Measurements from ENCODE around the gene PGA4.
"Not testable (repeated sequence)": the region's sequence is repeated elsewhere in the genome, so short reads cannot be mapped to it uniquely, and the experiment has no call there.

The PGA4 gene

GRCh38 chr11:61222047-61222446 lies at the start of gene PGA4:
Gene PGA4, plus strand, starts transcription at chr11:61222347. Its CDS starts 54 bp downstream, at chr11:61222401.
- not testable (repeated sequence) for H3K9me3 ChIP-seq (ENCODE audit: control insufficient read depth, insufficient read depth, low read length); H3K27ac ChIP-seq (ENCODE audit: low read depth, low read length); H3K27me3 ChIP-seq (ENCODE audit: control insufficient read depth, insufficient read depth, low read length)

DNA sequence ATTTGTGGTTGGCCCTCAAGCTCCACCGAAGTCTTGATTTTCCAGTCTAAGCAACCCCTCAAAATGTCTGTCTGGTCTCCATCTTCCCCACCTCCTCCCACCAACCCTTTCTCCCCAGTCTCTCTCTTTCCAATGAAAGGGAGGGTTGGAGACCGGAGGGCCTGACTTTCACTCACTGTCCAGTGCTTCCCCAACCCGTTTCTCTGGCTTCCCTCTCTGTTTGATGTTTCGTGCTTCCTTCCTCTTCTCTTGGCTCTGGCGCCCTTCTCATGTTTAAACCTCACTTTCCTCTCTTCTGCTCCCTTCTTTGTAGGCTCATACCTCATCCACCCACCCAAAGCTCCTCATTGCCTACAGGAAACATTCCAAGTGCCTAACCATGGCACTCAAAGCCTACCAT lies 49.8 kb upstream of the PGA4 start:
- Histone ChIP-seq H3K4me3 (ENCODE audit: low read depth, low read length) (no peak overlapping the region), H3K27me3 (ENCODE audit: control insufficient read depth, insufficient read depth, low read length) (0 out of 2 replicates have a peak, but pooled peaks cover 6% of the 10 kb centered on the region), H3K9me3 (ENCODE audit: control insufficient read depth, insufficient read depth, low read length) (no peaks in the 10 kb centered on the region; the same call in 1 of the 2 replicates), H3K4me1 (ENCODE audit: control insufficient read depth, insufficient read depth, low read length) (no peaks in the 10 kb centered on the region), H3K9ac (ENCODE audit: low read depth, low read length) (no peak overlapping the region), H3K36me3 (ENCODE audit: control insufficient read depth, insufficient read depth, low read length) (no peaks in the 10 kb centered on the region), H3K27ac (ENCODE audit: low read depth, low read length) (no peak overlapping the region)

More at GRCh38 chr11:61222047-61222446, at the start of gene PGA4:
- H3K4me3 ChIP-seq (ENCODE audit: low read depth, low read length); H3K36me3 ChIP-seq (ENCODE audit: control insufficient read depth, insufficient read depth, low read length); H3K9ac ChIP-seq (ENCODE audit: low read depth, low read length); H3K4me1 ChIP-seq (ENCODE audit: control insufficient read depth, insufficient read depth, low read length): not testable (repeated sequence)

- Histone ChIP-seq H3K27me3 (ENCODE audit: control insufficient read depth, insufficient read depth, low read length) (0 out of 2 replicates have a peak, but pooled peaks cover 6% of the 10 kb centered on the region), H3K9me3 (ENCODE audit: control insufficient read depth, insufficient read depth, low read length) (no peaks in the 10 kb centered on the region), H3K4me3 (ENCODE audit: low read depth, low read length) (no peak overlapping the region), H3K4me1 (ENCODE audit: control insufficient read depth, insufficient read depth, low read length) (no peaks in the 10 kb centered on the region), H3K9ac (ENCODE audit: low read depth, low read length) (no peak overlapping the region), H3K27ac (ENCODE audit: low read depth, low read length) (no peak overlapping the region), H3K36me3 (ENCODE audit: control insufficient read depth, insufficient read depth, low read length) (no peaks in the 10 kb centered on the region)
These were observed 49.3 kb upstream of the PGA4 start for GRCh38 chr11:61172888-61173287.

DNA sequence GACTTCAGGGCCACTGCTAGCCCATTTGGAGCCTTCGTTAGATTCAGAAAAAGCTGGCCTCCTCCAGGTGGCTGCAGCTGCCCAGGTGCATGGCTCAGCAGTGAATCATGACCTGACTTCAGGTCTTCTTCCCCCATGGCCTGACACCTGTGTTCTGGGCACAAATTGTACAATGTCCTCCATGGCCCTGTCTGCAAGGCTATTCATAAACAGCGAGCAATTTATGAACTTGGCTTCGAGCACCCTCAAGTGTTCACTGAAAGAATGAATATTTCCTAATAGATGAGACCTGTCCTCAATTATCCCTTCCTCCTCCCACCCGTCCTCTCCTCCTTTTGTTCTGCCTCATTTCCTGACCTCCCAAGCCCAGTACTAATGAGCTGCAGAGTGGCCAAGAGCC lies 48.7 kb upstream of the PGA4 start:
- Histone ChIP-seq H3K27ac (ENCODE audit: low read depth, low read length) (no peak overlapping the region), H3K36me3 (ENCODE audit: control insufficient read depth, insufficient read depth, low read length) (no peaks in the 10 kb centered on the region), H3K9ac (ENCODE audit: low read depth, low read length) (no peak overlapping the region), H3K4me1 (ENCODE audit: control insufficient read depth, insufficient read depth, low read length) (no peaks in the 10 kb centered on the region), H3K4me3 (ENCODE audit: low read depth, low read length) (no peak overlapping the region), H3K27me3 (ENCODE audit: control insufficient read depth, insufficient read depth, low read length) (0 out of 2 replicates have a peak, but pooled peaks cover 6% of the 10 kb centered on the region), H3K9me3 (ENCODE audit: control insufficient read depth, insufficient read depth, low read length) (no peaks in the 10 kb centered on the region)

GRCh38 chr11:61174273-61174672 lies 47.9 kb upstream of the PGA4 start:
- no peak overlapping the region for H3K4me3 ChIP-seq (ENCODE audit: low read depth, low read length)
- no peak overlapping the region for H3K27ac ChIP-seq (ENCODE audit: low read depth, low read length)
- H3K9me3 ChIP-seq (ENCODE audit: control insufficient read depth, insufficient read depth, low read length) = no peaks in the 10 kb centered on the region
- 0 out of 2 replicates have a peak, but pooled peaks cover 6% of the 10 kb centered on the region for H3K27me3 ChIP-seq (ENCODE audit: control insufficient read depth, insufficient read depth, low read length)
- no peaks in the 10 kb centered on the region for H3K36me3 ChIP-seq (ENCODE audit: control insufficient read depth, insufficient read depth, low read length)
- H3K9ac ChIP-seq (ENCODE audit: low read depth, low read length) = no peak overlapping the region
- no peaks in the 10 kb centered on the region for H3K4me1 ChIP-seq (ENCODE audit: control insufficient read depth, insufficient read depth, low read length)

GRCh38 chr11:61174949-61175348 lies 47.2 kb upstream of the PGA4 start:
- Histone ChIP-seq H3K27me3 (ENCODE audit: control insufficient read depth, insufficient read depth, low read length) (0 out of 2 replicates have a peak, but pooled peaks cover 6% of the 10 kb centered on the region), H3K27ac (ENCODE audit: low read depth, low read length) (no peak overlapping the region), H3K4me3 (ENCODE audit: low read depth, low read length) (no peak overlapping the region), H3K9me3 (ENCODE audit: control insufficient read depth, insufficient read depth, low read length) (no peaks in the 10 kb centered on the region), H3K36me3 (ENCODE audit: control insufficient read depth, insufficient read depth, low read length) (no peaks in the 10 kb centered on the region), H3K4me1 (ENCODE audit: control insufficient read depth, insufficient read depth, low read length) (no peaks in the 10 kb centered on the region), H3K9ac (ENCODE audit: low read depth, low read length) (no peak overlapping the region)

GRCh38 chr11:61176446-61176845 lies 45.7 kb upstream of the PGA4 start:
- Histone ChIP-seq H3K27me3 (ENCODE audit: control insufficient read depth, insufficient read depth, low read length) (0 out of 2 replicates have a peak, but pooled peaks cover 6% of the 10 kb centered on the region), H3K36me3 (ENCODE audit: control insufficient read depth, insufficient read depth, low read length) (no peaks in the 10 kb centered on the region), H3K4me1 (ENCODE audit: control insufficient read depth, insufficient read depth, low read length) (no peaks in the 10 kb centered on the region), H3K4me3 (ENCODE audit: low read depth, low read length) (no peak overlapping the region), H3K9me3 (ENCODE audit: control insufficient read depth, insufficient read depth, low read length) (no peaks in the 10 kb centered on the region), H3K27ac (ENCODE audit: low read depth, low read length) (no peak overlapping the region), H3K9ac (ENCODE audit: low read depth, low read length) (no peak overlapping the region)

DNA sequence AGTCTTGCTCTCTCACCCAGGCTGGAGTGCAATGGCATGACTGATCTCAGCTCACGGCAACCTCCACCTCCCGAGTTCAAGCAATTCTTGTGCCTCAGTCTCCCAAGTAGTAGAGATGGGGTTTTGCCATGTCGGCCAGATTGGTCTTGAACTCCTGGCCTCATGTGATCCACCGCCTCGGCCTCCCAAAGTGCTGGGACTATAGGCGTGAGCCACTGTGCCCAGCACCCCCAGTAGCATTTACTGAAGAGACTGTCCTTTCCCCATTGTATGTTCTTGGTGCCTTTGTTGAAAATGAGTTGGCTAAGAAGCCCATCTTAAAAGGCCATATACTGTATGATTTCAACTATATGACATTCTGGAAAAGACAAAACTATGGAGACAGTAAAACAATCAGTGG lies 41.9 kb upstream of the PGA4 start:
- not testable (repeated sequence) for H3K9ac ChIP-seq (ENCODE audit: low read depth, low read length); H3K27me3 ChIP-seq (ENCODE audit: control insufficient read depth, insufficient read depth, low read length); H3K9me3 ChIP-seq (ENCODE audit: control insufficient read depth, insufficient read depth, low read length); H3K4me3 ChIP-seq (ENCODE audit: low read depth, low read length); H3K36me3 ChIP-seq (ENCODE audit: control insufficient read depth, insufficient read depth, low read length); H3K4me1 ChIP-seq (ENCODE audit: control insufficient read depth, insufficient read depth, low read length); H3K27ac ChIP-seq (ENCODE audit: low read depth, low read length)

GRCh38 chr11:61181489-61181888 lies 40.7 kb upstream of the PGA4 start:
- no peak overlapping the region for H3K9ac ChIP-seq (ENCODE audit: low read depth, low read length)

DNA sequence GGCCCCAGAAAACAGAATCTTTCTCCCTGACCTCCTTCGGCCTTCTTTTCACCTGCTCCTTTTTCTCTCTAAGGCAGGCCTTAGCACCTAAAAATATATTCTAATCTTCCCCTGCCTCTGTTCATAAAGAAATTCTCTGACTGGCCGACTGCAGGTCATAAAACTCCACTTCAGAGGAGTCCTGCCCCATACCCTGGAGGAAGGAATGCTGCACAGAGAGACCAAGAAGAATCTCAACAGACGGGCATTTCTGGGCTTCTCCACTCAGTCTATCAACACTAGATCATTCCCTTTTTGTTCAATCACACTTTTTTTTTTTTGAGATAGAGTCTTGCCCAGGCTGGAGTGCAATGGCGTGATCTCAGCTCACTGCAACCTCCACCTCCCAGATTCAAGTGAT lies 38.5 kb upstream of the PGA4 start:
- H3K4me1 ChIP-seq (ENCODE audit: control insufficient read depth, insufficient read depth, low read length) = no peaks in the 10 kb centered on the region
- no peak overlapping the region for H3K27ac ChIP-seq (ENCODE audit: low read depth, low read length)
- H3K4me3 ChIP-seq (ENCODE audit: low read depth, low read length) = no peak overlapping the region
- no peaks in the 10 kb centered on the region for H3K36me3 ChIP-seq (ENCODE audit: control insufficient read depth, insufficient read depth, low read length)
- H3K9me3 ChIP-seq (ENCODE audit: control insufficient read depth, insufficient read depth, low read length) = no peaks in the 10 kb centered on the region
- H3K9ac ChIP-seq (ENCODE audit: low read depth, low read length) = no peak overlapping the region
- H3K27me3 ChIP-seq (ENCODE audit: control insufficient read depth, insufficient read depth, low read length) = no peaks in the 10 kb centered on the region

More at GRCh38 chr11:61181489-61181888, 40.7 kb upstream of the PGA4 start:
- Histone ChIP-seq H3K36me3 (ENCODE audit: control insufficient read depth, insufficient read depth, low read length) (no peaks in the 10 kb centered on the region), H3K4me3 (ENCODE audit: low read depth, low read length) (no peak overlapping the region), H3K27ac (ENCODE audit: low read depth, low read length) (no peak overlapping the region), H3K9me3 (ENCODE audit: control insufficient read depth, insufficient read depth, low read length) (no peaks in the 10 kb centered on the region), H3K27me3 (ENCODE audit: control insufficient read depth, insufficient read depth, low read length) (no peaks in the 10 kb centered on the region), H3K4me1 (ENCODE audit: control insufficient read depth, insufficient read depth, low read length) (no peaks in the 10 kb centered on the region)

GRCh38 chr11:61186504-61186903 lies 35.6 kb upstream of the PGA4 start:
- H3K27me3 ChIP-seq (ENCODE audit: control insufficient read depth, insufficient read depth, low read length) = no peaks in the 10 kb centered on the region
- no peak overlapping the region for H3K27ac ChIP-seq (ENCODE audit: low read depth, low read length)
- no peak overlapping the region for H3K4me3 ChIP-seq (ENCODE audit: low read depth, low read length)
- no peaks in the 10 kb centered on the region for H3K9me3 ChIP-seq (ENCODE audit: control insufficient read depth, insufficient read depth, low read length)
- H3K4me1 ChIP-seq (ENCODE audit: control insufficient read depth, insufficient read depth, low read length) = no peaks in the 10 kb centered on the region
- H3K36me3 ChIP-seq (ENCODE audit: control insufficient read depth, insufficient read depth, low read length) = no peaks in the 10 kb centered on the region
- H3K9ac ChIP-seq (ENCODE audit: low read depth, low read length) = no peak overlapping the region
